Body of pancreas (tissue), 4 donors: ENCODE data around the gene PEA15.

Experiments
- CTCF ChIP-seq, 7 experiments: fragments of 450-650 bp in 4 of 7; fragments of 200-600 bp in 3 of 7; sonication (generic) in 3 of 7; IDR thresholded peaks; one replicate each; pipeline ENCODE4 v1.5.1; 2016 to 2019; ENCODE audit warnings: antibody characterized with exemption in 7 of 7
- POLR2A ChIP-seq, 3 donors: fragments of 450-650 bp; IDR thresholded peaks; one replicate each; pipeline ENCODE4 v1.6.1; 2016; ENCODE audit warnings: antibody characterized with exemption in 3 of 3, mild to moderate bottlenecking in 2 of 3

DNA sequence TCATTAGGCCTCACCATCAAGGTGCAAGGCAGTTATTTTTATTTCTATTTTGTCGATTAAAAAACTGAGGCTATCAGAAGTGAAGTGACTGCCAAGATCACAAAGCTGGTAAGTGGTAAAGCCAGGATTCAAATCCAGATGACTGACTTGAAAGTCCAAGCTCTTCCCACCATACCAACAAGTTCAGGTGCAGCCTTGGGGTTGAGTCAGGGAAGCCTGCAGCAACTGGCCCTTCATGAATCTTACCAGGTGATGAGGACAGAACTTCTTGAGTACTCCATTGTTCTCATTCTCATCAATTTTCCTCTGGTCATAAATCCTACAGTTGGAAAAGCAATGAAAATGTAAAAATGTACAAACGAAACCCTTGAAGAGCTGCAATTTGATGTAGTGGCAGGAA is 20.2 kb downstream of the PEA15 start:
- TF ChIP-seq CTCF (IDR thresholded peaks at IDR 0.05): no peak
- TF ChIP-seq POLR2A (IDR thresholded peaks at IDR 0.05): no peak
